Suppressor macrophage treated with lipopolysaccharide for 4 hours (primary cell): ENCODE measurements around the gene SERAC1.

Source experiments
- DNase-seq: peaks from one replicate; pipeline ENCODE4 v3.0.0-alpha.2; 2020

The SERAC1 gene

DNA sequence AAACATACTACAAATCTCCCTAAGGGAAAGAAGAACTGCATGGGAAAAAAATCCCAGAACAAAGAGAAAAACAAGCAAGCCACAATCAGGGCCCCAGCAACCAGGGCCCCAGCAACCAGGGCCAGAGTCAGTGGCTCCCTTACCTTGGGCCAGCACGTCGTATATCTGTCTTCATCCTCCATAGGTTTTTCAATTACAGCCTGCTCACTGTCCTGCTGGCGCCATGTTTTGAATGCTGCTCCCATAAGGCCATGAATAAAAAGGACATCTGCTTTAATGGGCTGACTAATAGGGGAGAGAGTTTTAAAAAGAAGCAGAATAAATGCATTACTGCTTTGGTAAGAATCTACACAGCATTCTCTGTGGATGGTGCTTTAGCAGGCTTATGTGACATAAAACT lies 49.2 kb downstream of the SERAC1 start:
- DNase-seq, result no peak

DNA sequence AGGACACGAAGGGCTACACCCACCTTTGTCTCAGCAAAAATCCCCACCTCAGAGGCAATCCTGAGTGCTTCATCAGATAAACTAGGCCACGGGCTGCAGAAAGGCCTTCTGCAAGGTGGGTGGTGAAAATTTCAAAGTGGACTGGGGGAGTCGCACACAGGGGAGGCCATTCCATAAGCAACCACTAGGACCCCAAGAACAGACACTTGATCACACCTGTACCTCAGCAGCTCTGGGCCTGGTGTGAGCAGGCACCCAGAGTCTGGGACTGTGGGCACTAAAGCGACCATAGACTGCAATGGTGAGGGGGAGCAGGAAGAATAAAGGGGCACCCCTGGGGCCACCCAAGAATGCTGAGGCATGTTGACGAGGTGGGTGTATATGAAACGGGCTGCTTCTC lies 52.6 kb downstream of the SERAC1 start:
- DNase-seq, result no peak

DNA sequence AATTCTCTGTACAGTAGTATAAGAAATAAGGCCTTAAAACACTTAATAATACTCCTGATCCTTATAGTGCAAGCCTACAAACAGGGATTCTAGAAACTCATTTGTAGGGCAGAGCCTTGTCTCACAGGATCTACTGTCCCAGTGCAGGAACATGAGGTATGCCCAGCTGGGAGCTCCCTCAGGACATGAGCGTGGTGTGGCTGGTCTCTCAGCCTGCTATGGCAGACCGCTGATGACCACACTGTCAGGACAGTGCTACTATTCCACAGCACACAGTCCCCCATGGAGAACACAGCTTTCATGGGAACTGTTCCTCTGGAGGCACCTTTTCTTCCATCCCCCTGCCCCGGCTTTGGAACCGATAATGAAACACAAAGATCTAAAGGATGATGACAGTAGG lies 53.0 kb downstream of the SERAC1 start:
- no peak for DNase-seq

DNA sequence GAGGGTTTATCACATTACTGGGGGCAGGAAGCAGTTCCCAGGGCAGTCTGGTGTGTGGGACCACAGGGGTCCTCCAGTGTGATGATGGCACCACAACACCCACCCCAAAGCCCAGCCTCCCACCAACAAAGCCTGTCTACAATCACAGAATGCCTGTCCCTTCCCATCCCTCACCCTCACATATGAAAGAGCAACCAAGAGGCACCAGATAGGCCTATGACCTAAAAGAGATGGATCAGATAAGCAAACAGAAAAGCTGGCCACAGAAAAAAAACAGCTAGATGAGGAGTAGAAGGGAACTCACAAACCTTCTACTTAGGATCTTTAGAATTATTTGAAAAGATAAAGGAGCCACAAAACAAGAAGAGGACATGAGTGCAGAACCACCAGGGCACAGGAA lies 54.3 kb downstream of the SERAC1 start:
- no peak for DNase-seq

DNA sequence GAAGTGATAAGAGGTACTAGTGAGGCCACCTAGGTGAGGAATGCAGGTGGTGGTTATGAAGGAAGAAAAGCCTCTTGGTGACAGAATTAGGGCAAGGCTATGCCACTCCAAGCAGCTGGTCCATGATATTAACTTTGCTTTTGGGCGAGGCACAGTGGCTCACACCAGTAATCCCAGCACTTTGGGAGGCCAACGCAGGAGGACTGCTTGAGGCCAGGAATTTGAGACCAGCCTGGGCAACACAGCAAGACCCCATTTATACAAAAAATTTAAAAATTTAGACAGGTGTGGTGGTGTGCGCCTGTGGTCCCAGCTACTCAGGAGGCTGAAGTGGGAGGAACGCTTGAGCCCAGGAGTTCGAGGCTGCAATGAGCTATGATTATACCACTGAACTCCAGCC lies 56.1 kb downstream of the SERAC1 start:
- DNase-seq, result no peak

DNA sequence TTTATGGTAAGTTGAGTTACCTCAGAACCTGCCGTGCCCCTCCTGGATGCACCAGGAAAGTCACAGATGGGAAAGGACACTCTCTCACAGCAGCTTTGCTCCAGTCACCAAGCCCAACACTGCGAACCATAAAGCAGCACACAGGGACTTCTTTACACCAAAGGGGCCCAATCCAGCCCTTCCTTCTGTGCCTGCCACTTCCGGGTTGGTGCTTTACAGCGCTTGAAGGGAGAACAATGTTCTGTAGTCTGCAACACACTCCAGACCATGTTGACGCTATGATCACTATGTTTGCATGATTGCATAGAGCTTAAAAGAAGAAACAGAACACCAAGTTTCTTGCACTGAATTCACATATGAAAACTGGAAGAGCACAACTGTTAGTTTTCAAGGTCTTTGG lies 57.1 kb downstream of the SERAC1 start:
- no peak for DNase-seq

DNA sequence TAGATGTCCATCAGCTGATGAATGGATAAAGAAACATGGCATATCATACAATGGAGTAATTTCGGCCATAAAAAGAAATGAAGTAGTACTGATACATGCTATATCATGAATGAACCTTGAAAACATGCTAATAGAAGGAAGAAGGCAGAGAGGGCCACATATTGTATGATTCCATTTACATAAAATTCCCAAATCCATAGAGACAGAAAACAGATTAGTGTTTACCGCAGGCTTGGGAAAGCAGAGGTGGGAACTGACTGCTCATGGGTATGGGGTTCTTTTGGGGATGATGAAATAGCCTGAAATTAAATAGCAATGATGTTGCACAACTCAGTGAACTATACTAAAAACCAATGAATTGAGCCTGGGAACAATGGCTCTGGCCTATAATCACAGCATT lies 58.3 kb downstream of the SERAC1 start:
- no peak for DNase-seq

DNA sequence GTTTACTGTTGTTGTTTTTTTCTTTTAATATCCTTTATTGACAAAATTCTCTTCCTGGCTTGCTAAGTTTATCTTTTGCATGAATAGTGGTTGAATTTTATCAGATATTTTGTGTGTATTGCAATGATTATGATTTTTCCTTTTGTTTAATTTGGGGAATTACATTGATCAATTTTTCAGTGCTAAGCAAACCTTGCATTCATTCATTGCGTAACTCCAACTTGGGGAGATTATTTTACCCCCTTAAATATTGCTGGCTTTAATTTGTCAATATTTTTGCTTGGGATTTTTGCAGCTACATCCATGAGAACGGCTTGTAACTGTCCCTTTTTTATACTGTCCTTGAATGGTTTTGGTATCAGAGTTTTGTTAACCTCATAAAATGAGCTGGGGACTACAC lies 63.4 kb downstream of the SERAC1 start:
- no peak for DNase-seq

DNA sequence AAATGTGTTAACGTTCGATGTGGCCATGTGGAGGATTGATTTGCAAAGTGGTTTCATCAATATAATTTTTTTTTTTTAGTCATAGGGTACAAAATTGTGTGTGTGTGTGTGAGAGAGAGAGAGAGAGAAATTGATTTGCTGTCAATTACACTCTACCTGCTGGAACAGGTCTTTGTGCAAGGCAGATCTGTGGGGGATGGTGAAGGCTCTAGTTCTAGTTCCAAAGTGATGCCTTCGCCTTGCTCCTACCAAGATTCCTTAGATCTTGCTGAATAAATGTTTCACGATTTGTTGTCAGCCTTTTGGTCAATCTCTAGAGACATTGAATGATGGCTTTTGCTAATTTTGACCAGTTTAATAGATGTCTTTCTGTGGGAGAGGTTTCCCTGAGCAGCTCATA lies 64.8 kb downstream of the SERAC1 start:
- DNase-seq, result no peak

DNA sequence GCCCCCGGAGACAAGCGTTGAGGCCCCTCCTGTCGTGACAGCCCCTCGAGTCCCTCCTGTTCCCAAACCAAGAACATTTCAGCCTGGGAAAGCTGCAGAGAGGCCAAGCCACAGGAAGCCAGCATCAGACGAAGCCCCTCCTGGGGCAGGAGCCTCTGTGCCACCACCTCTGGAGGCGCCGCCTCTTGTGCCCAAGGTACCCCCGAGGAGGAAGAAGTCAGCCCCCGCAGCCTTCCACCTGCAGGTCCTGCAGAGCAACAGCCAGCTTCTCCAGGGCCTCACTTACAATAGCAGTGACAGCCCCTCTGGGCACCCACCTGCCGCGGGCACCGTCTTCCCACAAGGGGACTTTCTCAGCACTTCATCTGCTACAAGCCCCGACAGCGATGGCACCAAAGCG lies 72.4 kb downstream of the SERAC1 start:
- DNase-seq, result no peak

DNA sequence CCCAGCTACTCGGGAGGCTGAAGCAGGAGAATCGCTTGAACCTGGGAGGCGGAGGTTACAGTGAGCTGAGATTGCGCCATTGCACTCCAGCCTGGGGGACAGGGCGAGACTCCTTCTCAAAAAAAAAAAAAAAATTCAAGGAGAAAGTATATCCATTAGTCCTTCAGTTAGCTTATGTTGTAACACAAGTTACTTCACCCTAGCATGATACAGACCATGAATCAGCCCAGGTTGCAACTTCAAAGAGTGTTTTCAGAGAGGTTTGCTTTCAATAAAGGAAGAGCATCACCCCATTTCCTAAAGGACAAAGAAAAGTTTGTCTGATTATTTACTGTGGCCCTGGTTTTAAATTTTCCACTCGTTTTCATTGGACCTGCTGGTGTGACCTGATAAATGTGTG lies 73.0 kb downstream of the SERAC1 start:
- no peak for DNase-seq

DNA sequence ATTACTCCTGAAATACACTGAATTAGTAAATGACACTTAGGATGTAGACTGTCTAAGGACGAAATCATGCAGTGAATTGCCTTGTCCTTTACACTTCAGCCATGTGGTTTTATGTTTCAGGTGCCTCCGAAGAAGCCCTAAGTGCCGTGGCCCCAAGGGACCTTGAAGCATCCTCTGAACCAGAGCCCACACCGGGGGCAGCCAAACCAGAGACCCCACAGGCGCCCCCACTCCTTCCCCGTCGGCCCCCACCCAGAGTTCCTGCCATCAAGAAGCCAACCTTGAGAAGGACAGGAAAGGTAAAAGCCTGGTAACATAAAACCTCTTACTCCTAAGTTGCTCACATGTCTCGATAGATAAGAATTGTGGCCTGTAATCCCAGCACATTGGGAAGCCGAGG lies 75.3 kb downstream of the SERAC1 start:
- DNase-seq, result no peak

DNA sequence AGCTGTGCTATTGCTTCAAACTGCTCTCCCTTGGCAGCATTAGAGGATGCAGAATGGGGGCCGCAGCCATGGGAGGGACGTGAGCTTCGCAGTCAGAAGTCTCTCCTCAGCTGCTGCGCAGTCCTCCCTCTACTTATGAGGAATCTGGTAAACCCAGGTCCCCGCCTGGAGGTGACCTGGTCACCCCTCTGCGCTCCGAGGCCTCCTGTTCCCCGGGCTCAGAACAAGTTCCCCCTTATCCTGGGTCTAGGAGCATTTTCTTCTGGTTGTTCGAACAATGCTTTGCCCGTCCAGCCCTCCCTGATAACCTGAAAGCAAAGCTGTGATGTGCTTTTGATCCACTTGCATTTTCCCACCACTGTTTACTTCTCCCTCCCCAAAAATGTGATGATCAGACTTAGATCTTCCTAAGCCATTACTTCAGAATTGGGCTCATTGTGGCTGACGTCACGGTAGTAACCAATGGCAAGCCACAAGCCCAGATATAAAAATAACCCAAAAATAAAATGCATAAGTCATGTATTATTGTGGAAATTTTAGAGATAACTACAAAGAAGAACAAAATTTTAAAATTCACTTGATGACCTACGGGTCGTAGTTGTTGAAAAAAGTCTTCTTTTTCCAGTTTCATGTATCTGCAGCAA lies 80.7 kb downstream of the SERAC1 start:
- peak; percentile 21 for DNase-seq

DNA sequence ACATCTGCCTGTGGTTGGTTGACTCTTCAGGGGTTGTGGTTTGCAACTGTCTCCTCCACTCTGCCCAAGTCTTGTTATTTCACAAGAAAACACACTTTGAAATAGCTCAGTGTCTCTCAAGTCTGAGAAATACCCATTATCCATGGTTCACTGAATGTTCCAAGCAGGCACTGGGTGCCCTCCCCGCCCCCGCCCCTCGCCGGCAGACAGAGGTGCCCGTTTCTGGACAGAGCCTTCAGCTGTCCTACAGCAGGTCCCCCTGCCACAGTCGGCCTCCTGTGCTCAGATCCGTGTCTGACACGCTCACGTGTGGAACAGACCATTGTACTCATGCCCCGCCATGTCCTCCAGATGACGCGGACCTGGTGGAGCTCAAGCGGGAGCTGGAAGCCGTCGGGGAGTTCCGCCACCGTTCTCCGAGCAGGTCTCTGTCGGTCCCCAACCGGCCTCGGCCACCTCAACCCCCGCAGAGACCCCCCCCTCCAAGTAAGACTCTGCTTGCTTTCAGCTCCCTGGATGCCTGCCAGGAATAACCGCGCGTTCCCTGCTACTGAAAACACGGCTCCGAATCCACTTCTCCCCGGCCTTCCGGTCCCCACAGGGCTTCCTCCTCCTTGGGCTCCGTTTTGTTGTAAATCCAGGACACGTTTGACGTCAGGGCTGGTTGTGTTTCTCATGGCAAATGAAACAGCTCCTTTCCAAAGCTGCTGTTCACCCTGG lies 81.4 kb downstream of the SERAC1 start:
- peak; percentile 46 for DNase-seq

DNA sequence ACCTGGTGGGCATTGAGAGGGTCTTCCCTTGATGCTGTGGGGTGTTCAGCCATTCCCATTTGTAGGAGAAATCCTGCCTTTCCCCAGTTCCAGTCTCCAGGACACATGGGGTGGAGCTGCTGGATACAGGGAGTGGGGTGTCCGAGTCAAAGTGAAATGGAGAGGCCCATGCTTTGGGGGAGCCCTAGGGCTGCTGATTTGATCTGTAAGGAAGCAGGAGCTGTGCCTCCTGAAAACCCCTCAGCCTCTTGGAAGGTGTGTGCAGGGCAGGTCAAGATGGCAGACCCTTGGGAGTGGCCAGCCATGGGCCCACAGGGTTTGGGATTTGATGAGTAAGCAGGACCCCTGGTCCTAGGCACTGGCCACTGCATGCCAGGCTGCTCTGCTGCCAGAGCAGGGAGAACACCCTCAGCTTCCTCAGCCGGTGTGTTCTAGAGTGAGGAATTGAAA lies 82.0 kb downstream of the SERAC1 start:
- DNase-seq, result no peak

DNA sequence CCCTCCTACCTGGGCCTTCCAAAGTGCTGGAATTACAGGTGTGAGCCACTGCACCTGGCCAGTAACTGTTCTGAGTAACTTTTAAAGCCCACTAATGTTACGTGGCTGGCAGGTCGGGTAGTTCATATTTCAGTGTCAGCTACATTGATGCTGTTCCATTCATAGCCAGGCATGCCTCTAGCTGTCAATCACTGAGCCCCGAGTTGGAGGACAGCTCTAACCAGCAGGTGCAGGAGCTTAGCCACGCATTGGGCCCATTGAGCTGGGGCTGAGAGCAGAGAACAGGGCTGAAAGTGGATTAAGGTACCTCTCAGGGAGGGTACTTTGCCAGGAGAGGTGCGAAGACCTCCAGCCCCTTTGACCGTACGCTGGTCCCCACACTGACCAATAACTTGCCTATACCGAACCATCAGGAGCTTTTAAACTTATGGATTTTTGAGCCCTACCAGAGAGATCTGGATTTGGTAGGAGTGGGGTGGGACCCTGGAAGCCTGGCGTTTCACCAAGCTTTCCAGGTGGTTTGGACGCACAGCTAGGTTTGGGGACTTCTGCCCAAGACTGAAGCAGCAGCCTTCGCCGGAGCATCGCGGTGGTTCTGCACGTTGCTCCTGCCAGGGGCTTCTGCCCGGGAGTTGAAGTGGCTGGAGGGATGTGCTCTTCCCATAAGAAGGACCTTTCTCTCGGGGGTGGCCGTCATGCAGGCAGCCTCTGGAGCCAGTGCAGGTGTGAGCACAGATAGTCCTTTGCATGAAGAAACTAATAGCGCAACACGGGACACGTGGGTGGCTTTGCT lies 82.6 kb downstream of the SERAC1 start:
- no peak for DNase-seq

DNA sequence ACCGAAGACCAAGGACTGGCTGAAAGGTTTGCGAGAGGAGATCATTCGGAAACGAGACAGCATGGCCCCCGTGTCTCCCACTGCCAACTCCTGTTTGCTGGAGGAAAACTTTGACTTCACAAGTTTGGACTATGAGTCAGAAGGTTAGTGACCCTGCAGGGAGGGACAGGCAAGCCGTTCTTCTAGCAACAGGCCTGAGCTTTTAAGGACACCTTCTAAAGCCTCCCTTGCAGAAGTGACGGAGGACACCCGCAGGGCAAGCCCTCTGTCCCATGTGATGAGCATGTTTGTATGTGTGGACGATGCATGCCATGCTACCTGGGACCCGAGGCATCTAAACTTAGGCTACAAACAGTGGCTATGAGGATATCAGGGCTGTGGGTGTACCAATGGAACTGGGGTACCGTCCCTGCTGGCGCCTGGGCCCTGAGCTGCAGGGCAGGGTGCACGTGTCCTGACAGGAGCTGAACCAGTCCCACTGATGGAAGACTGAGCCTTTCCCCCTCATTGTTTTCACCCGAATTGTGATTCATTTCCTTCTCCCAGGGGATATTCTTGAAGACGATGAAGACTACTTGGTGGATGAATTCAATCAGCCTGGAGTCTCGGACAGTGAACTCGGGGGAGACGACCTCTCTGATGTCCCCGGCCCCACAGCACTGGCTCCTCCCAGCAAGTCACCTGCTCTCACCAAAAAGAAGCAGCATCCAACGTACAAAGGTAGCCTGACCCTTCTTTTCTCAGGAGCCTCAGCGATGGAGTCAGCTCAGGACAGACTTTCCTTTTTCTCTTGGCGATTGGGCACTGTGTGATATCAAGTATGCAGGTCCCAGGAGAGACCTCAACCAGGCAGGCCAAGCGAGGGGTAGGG lies 84.4 kb downstream of the SERAC1 start:
- no peak for DNase-seq

DNA sequence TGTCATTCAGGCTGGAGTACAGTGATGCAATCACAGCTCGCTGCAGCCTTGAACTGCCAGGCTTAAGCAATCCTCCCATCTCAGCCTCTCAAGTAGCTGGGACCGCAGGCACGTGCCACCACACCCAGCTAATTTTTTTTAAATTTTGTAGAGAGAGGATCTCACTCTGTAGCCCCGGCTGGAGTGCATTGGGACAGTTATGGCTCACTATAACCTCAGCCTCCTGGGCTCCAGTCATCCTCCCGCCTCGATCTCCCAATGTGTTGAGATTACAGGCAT lies 86.5 kb downstream of the SERAC1 start:
- DNase-seq, result peak; percentile 79

DNA sequence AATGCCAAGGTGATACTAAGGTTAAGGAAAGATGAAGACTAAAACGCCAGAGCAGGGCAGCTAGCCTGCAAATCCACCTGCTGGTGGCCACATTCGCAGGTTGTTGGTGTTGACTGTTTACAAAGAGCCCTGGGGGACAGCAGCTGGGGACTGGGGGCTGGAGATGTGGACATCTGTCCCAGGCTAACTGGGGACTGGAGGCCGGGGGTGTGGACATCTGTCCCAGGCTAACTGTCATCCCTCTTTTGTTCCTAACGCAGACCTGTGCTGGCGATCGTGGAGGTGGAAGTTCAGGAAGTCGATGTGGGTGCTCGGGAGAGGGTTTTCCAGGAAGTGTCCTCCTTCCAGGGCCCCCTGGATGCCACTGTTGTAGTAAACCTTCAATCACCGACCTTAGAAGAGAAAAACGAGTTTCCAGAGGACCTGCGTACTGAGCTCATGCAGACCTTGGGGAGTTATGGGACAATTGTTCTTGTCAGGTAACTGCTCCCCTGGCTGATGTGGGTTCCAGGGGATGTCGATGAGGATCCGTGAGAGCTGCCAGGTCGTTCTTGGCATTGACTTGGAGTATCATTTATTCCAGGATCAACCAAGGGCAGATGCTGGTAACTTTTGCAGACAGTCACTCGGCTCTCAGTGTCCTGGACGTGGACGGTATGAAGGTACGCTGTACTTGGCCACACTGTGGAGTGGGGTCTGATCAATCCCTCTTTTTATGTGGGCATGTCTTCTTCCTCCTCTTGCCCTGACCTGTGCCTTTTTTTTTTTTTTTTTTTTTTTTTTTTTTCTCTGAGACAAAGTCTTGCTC lies 87.0 kb downstream of the SERAC1 start:
- DNase-seq, result no peak

DNA sequence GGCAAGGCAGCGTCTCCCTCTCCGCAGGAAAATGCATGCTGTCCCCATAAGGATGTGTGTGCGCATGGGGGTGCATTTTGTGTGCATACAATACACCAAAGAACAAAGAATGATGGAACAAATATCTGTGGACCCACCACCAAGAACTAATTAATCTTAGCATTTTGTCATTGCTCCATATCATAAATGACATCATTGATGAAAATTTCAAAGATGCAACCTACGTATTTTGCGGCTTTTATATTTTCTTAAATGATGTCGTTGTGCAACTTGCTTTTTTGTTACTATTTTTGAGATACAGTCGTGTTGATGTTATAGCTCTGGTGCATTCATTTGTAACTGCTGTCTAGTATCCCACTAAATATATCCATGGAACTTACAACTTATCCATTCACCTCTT lies 89.7 kb downstream of the SERAC1 start:
- DNase-seq, result no peak

DNA sequence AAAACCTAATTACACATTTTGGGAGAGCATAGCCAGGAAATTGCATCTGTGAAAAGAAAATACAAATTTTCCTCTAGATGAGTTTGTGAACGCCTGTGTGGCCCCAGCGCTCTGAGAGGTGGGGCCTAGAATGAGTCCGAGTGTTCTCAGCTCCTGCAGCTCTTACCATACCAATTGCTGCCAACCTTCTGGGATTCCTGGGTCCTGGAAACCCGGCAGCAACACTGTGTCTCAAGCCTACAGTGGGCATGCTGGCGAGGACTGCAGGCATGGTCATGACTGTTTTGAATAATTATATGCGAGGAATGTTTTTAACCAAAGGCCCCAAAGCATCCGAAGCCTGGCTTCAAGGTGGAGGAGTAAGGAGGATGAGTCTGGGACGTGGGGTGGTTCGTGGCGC lies 90.4 kb downstream of the SERAC1 start:
- DNase-seq, result no peak

DNA sequence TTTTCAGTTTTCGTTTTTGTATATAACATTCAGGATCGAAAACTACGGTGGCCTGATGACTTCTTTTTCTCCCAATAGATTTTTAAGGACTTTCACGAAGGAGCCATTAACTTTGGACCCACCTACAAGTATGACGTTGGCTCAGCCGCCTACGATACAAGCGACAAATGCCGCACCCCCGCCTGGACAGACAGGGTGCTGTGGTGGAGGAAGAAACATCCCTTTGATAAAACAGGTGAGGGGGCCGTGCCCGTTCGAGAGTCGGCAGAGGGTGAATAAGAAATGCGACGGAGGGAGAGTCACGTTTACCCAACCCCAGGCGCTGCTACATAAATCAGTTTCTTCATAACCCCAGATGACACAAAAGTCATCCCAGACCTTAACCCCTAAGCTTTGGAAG lies 91.5 kb downstream of the SERAC1 start:
- no peak for DNase-seq

DNA sequence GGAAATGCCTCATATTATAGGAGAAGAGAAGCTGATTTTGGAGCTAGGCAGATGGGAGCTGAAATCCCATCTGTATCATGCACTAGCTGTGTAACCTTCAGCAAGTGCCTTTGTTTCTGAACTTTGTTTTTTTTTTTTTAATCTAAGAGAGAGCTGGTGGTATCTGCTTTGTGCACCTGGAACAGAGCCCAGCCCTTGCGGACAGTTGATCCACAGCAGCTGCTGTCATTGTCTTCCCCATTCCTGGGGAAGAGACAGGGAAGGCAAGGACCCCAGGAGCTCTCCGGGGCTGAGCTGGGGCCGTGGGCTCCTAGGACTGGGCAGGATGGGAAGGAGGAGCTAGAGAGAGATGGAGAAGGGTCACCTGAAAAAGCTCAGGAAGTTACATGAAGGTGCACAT lies 94.3 kb downstream of the SERAC1 start:
- DNase-seq, result no peak
